Measurements from ENCODE around the gene STXBP5.

The STXBP5 gene

GRCh38 chr6:147211349-147211748 lies 7.1 kb downstream of the STXBP5 start:
- no peak for DNase-seq (ENCODE audit: low read depth)

DNA sequence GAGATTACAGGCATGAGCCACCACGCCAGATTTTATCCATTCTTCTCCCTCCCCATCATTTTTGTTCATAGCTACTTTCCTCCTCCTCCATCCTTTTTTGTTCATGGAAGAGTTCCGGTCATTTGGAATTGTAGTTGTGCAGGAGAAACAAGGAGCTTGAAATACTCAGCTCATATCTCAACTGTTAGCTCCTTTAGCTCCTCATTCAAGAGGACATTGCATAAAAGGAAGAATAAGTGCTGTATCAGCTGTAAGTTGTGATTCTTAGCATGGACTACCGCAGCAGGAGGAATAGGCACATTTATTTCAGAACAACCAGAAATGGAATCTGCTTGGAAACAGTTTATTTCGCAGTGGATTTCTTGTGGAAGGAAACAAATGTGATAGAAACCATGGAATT lies 7.6 kb downstream of the STXBP5 start:
- no peak for DNase-seq (ENCODE audit: low read depth)

- DNase-seq (ENCODE audit: low read depth), result no peak
Observed at GRCh38 chr6:147212622-147213021, 8.4 kb downstream of the STXBP5 start.

DNA sequence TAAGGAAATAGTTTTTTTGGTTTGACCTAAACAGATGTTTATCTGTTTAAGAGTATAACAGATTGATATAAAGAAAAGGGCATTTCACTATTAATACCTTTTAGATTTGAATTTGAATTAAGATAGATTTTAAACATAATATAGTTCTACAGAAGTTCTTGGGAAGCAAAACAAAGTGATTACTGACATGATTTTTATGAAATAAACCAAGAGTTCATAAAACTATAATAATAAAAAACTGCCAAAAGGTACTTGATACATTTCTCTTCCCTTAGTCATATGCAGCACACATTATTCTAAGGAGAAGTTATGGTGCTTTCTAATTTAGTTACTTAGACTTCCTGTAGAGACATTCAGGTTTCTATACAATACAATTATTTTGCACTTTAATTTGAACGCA lies 9.6 kb downstream of the STXBP5 start:
- DNase-seq (ENCODE audit: low read depth), result no peak

- DNase-seq (ENCODE audit: low read depth), result no peak
Observed at GRCh38 chr6:147214248-147215227, 10.3 kb downstream of the STXBP5 start.

- DNase-seq (ENCODE audit: low read depth), result no peak
Observed at GRCh38 chr6:147216915-147217314, 12.7 kb downstream of the STXBP5 start.

GRCh38 chr6:147217840-147218404 lies 13.7 kb downstream of the STXBP5 start:
- DNase-seq (ENCODE audit: low read depth), result no peak

DNA sequence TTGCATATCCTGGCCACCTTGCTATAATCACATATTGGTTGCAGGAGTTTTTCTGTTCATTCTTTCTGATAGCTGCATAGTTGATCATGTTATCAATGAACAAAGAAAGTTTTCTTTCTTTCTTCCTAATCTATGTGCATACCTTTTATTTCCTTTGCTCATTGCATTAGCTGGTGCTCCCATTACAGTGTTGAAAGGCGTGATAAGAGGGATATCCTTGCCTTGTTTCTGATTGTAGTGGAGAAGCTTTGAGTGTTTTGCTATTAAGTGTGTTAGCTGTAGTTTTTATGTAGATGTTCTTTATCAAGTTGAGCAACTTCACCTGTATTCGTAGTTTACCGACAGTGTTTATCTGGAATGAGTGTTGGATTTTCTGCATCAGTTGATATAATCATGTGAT lies 14.6 kb downstream of the STXBP5 start:
- no peak for DNase-seq (ENCODE audit: low read depth)

DNA sequence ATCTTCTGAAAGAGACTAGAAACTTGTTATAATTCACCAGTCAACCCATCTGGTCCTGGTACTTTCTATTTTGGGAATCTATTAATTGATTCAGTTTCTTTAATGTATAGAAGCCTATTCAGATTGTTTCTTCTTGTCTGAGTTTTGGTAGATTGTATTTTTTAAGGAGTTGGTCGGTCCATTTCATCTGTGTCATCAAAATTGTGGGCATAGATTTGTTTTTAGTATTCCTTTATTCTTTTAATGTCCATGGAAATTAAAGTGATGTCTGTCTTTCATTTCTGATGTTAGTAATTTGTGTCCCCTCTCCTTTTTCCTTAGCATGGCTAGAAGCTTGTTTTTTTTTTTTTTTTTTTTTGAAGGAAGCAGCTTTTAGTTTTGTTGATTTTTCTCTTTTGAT lies 15.2 kb downstream of the STXBP5 start:
- DNase-seq (ENCODE audit: low read depth), result no peak

DNA sequence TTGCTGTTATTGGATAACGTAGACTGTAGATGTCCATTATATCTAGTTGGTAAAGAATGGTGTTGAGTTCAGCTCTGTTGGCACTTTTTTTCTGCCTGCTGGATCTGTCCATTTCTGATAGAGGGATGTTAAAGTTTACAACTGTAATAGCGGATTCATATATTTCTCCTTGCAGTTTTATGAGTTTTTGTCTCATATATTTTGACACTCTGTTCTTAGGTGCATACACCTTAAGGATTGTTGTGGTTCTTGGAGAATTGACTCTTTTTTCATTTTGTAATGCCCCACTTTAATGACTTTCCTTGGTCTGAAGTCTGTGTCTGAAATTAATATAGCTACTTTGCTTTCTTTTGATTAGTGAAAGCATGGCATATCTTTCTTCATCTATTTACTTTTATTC lies 16.1 kb downstream of the STXBP5 start:
- DNase-seq (ENCODE audit: low read depth), result no peak

GRCh38 chr6:147221739-147222138 lies 17.5 kb downstream of the STXBP5 start:
- DNase-seq (ENCODE audit: low read depth), result no peak

DNA sequence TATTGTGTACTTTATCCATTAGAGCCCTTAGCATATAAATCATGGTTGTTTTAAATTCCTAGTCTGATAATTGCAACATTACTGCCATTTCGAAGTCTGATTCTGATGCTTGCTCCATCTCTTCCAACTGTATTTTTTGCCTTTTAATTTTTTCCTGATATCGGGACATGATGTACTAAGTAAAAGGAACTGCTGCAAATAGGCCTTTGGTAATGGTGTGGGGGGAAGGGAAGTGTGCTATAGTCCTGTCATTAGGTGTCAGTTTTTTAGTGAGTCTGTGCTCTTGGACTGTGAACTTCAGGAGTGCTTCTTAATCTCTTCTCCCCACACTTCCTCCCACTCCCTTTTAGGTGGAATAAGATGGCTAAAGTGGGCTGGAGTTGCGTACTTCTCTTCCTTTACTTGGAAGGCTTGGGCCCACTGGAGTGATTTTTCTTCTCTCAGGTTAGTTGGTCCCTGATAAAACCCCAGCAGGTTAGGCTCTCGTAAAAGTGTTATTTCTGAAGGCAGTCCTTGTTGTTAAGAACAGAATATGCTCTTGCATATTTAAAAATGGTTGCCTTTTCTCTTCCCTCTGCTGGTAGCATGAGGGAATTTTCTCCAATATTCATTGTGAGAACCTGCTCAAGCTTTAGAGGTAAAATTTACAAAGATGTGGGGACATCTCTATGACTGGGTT lies 18.1 kb downstream of the STXBP5 start:
- no peak for DNase-seq (ENCODE audit: low read depth)

GRCh38 chr6:147223736-147224135 lies 19.5 kb downstream of the STXBP5 start:
- DNase-seq (ENCODE audit: low read depth), result no peak

GRCh38 chr6:147226163-147226724 lies 22.0 kb downstream of the STXBP5 start:
- DNase-seq (ENCODE audit: low read depth), result no peak

- DNase-seq (ENCODE audit: low read depth), result no peak
Observed at GRCh38 chr6:147226877-147227276, 22.7 kb downstream of the STXBP5 start.

DNA sequence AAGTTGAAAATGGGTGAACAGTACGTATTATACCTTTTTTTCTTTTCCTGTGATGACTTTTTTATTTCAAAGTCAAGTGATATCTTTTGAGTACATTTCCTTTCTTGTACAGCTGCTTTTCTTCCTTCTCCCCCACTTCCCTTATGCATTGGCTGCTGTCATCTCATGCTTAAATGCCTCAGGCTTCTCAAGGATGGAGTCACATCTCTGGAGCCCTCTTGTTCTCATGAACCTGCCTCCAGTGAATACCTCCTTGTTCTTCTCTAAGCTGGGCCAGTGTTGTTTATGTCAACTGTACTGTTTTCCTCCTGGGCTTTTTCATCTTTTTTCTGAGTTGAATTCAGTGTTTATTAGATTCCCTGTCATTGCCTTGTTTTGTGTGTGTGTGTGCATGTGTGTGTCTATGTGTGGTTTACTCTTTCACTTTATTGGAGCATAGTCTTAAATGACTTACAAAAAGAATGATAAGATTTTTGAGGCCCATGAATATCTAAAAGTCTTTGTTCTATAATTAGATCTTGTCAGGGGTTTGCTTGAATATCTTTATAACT lies 23.6 kb downstream of the STXBP5 start:
- DNase-seq (ENCODE audit: low read depth), result no peak

DNA sequence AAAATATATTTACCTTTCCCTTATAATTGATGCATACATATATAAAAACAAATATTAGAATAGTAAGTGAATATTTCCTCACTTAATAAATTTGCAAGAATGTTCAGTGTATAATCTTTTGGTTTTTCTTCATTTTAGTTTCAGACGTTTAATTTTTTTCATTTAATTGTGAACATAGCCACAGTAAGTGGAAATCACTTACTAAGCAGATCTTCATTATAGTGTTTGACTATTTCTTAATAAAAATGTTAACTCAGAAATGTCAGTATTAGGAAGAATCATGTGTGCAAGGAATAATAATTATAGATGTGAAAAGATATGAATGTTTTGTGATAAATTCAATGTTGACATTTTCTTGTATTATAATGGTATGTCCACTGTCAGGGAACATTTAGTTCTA lies 27.4 kb downstream of the STXBP5 start:
- no peak for DNase-seq (ENCODE audit: low read depth)

DNA sequence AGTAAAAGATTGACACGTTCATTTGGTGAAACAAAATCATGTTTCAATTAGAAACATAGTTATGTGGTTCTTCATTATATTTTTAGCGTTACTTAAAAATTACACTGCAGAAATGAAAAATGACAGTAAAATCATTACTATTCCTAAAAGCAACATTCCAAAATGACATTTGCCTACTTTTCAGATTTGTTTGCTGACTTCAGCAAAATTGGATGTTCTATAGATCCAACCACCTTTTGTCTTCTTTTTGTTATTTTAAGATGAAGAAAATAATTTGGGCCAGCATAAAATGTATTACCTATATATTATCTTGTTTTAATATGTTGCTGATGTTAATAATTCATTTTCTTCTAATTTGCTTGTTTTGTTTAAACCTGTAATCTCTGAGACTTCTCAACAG lies 30.5 kb downstream of the STXBP5 start:
- no peak for DNase-seq (ENCODE audit: low read depth)

- DNase-seq (ENCODE audit: low read depth), result no peak
Observed at GRCh38 chr6:147238164-147238563, 33.9 kb downstream of the STXBP5 start.

- no peak for DNase-seq (ENCODE audit: low read depth)
Observed at GRCh38 chr6:147238906-147239305, 34.7 kb downstream of the STXBP5 start.

- DNase-seq (ENCODE audit: low read depth), result no peak
Observed at GRCh38 chr6:147244832-147245231, 40.6 kb downstream of the STXBP5 start.

GRCh38 chr6:147245693-147246092 lies 41.5 kb downstream of the STXBP5 start:
- DNase-seq (ENCODE audit: low read depth), result no peak

All from activated T-cell treated with anti-CD3 and anti-CD28 coated beads for 24 hours (primary cell).